Activated T-cell treated with anti-CD3 and anti-CD28 coated beads, Interleukin-2, amount 50 U/mL, for 48 hours (primary cell): ENCODE data around the gene TCAIM.
"Not testable (repeated sequence)": the region's sequence is repeated elsewhere in the genome, so short reads cannot be mapped to it uniquely, and the experiment has no call there.

ENCODE experiments used
- DNase-seq, 2 experiments: peaks; one replicate each; pipeline ENCODE4 v3.0.0-alpha.2; 2020

Gene TCAIM

GRCh38 chr3:44346590-44346989 lies 8.0 kb downstream of the TCAIM start:
- DNase-seq = not testable (repeated sequence)

- no peak for DNase-seq
These were observed 10.4 kb downstream of the TCAIM start for GRCh38 chr3:44348993-44349392.

DNA sequence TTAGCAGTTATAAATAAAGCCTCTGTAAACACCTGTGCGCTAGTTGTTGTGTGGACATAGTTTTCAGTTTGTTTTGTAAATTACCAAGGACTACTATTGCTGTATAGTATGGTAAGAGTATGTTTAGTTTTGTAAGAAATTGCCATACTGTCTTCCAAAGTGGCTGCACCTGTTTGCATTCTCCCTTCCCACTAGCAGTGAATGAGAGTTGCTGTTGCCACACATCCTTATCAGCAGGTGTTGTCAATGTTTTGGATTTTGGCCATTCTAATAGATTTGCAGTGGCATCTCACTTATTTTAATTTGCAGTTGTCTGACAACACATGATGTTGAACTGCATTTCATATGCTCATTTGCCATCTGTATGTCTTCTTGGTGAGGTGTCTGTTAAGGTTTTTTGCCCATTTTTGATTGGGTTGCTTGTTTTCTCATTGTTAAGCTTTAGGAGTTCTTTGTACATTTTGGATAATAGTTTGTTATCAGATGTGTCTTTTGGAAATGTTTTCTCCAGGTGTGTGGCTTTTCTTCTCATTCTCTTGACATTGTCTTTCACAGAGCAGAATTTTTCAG lies 14.9 kb downstream of the TCAIM start:
- DNase-seq = no peak

DNA sequence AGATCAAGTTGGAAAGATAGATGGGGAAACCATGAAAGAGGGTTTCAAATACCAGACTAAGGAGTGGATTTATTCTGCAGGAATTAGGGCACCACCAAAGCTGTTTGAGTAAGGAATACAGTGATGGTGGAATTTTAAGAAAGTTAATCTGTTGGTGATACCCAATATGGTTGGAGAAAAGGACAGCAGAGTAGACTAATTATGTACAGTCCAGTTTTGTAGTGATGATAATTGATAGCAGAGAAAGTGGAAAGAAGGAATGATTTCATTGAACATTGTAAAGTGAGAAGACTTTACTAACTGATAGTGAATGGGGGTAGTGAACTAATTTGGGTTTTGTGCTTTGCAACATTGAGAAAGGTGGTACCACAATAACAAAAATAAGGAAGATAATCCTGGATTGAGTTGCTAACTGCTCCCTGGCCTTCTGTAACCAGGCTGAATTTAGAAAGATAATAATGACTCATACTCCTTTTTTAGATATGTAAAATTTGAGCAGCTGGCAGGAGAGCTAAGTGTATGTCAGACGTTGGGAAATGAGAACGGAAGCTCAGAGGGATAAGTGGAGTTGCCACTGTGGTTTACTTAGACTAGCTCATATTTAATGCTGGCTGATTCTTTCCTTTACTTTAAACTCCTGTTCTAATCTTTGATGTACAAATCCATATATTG lies 16.9 kb downstream of the TCAIM start:
- no peak for DNase-seq

DNA sequence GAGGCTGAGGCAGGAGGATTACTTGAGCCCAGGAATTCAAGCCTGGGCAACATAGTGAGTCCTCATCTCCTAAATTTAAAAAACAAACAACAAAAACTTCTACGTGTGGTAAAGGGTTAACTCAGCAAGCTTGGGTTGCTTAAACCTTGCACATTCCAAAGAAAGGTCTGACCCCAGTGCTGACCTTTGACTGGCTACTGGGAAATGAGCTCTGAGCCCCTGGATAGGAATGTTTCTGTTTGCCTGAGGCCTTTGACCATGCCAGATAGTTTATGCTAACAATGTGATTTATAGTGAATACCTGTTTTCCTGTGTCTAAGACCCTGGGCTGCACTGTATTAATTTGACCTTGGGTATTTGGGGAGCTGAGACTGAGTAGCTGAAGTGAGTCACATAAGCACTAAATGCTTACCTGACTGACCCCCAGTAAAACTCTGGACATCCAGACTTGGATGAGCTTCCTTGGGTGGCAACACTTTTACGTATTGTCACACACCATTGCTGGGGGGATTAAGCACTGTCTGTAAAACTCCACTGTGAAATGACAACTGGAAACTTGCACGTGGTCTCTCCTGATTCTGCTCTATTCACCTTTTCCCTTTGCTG lies 20.7 kb downstream of the TCAIM start:
- no peak for DNase-seq

GRCh38 chr3:44363591-44363990 lies 25.0 kb downstream of the TCAIM start:
- no peak for DNase-seq

- no peak for DNase-seq
These were observed 27.4 kb downstream of the TCAIM start for GRCh38 chr3:44365952-44366351.

GRCh38 chr3:44375450-44375849 lies 36.9 kb downstream of the TCAIM start:
- no peak for DNase-seq

- no peak for DNase-seq
These were observed 48.8 kb downstream of the TCAIM start for GRCh38 chr3:44387404-44387803.

DNA sequence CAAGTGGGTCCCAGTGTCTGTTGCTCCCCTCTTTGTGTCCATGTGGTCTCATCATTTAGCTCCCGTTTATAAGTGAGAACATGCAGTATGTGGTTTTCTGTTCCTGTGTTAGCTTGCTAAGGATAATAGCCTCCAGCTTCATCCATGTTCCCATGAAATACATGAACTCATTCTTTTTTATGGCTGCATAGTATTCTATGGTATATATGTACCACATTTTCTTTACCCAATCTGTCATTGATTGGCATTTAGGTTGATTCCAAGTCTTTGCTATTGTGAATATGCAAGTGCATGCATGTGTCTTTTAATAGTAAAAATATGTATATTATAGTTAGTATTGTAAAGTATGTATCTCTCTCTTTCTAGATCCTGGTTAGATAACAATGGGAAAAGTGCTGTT lies 53.9 kb downstream of the TCAIM start:
- DNase-seq = no peak

DNA sequence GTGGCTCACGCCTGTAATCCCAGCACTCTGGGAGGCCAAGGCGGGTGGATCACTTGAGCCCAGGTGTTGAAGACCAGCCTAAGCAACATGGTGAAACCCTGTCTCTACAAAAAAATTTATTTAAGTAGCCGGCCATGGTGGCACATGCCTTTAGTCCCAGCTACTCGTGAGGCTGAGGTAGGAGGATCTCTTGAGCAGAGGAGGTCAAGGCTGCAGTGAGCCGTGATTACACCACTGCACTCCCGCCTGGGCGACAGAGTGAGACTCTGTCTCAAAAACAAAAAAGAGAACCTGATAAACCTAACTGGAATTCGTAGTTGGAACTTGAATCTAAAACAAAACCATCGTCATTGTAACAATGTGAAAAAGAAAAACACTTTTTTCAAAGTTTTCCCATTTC lies 57.1 kb downstream of the TCAIM start:
- no peak for DNase-seq

- no peak for DNase-seq
These were observed 57.9 kb downstream of the TCAIM start for GRCh38 chr3:44396200-44397171.

DNA sequence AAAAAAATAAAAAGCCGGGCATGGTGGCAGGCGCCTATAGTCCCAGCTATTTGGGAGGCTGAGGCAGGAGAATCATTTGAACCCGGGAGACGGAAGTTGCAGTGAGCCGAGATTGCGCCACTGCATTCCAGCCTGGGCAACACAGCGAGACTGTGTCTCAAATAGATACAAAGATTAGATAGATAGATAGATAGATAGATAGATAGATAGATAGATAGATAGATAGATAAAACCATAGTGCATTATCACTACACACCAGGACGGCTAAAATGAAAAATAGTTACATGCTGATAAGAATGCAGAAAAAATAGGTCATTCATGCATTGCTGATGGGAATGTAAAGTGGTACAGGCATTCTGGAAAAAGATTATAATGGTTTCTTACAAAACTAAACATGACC lies 59.7 kb downstream of the TCAIM start:
- not testable (repeated sequence) for DNase-seq

DNA sequence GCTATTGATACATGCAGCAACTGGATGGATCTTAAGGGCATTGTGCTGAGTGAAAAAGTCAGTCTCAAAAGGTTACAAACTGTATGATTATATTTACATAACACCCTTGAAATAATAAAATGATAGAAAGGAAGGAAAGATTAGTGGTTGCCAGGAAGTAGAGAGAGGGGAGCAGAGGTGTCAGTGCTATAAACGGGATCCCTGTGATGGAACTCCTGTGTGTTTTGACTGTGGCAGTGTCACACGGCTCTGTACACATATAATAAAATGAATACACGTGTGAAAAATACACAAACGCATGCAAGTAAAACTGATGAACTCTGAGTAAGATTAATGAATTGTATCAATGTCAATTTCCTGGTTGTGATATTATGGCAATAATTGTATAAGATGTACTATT lies 60.3 kb downstream of the TCAIM start:
- no peak for DNase-seq

DNA sequence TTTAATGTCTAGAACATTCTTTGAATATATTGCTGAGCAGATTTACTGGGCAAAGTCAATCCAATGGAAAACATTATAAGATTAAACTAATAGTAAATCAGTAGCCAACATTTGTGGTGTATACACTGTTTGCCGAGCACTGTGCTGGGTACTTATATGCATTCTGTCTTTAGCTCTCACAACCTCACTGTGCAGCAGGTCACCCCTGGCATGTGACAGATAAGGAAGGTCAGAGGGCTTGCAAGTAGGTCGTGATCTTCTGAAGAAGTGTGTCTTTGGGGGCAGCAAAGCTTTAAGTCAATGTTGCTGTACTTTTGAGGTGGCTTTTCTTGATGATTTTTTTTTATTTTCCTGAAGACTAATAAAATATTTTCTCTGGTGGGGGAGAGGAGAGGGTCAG lies 62.2 kb downstream of the TCAIM start:
- DNase-seq = no peak

DNA sequence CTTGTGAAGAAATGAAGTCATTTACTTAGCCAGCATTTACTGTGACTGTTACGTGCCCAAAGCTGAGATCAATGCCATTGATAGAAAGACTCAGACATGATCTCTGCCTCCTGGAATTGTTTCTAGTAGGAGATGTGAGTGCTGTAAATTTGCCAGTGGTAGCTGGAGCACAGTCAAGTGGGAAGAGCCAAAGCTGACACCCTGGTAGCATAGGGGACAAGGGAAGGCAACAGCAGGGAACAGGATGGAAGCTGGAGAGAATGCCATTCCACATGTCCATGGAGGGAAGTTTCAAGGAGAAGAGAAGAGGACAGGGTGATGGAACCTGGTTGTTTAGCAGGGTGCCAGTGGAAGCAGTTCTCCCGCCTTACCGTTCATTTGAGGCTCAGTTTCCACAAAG lies 64.0 kb downstream of the TCAIM start:
- no peak for DNase-seq

DNA sequence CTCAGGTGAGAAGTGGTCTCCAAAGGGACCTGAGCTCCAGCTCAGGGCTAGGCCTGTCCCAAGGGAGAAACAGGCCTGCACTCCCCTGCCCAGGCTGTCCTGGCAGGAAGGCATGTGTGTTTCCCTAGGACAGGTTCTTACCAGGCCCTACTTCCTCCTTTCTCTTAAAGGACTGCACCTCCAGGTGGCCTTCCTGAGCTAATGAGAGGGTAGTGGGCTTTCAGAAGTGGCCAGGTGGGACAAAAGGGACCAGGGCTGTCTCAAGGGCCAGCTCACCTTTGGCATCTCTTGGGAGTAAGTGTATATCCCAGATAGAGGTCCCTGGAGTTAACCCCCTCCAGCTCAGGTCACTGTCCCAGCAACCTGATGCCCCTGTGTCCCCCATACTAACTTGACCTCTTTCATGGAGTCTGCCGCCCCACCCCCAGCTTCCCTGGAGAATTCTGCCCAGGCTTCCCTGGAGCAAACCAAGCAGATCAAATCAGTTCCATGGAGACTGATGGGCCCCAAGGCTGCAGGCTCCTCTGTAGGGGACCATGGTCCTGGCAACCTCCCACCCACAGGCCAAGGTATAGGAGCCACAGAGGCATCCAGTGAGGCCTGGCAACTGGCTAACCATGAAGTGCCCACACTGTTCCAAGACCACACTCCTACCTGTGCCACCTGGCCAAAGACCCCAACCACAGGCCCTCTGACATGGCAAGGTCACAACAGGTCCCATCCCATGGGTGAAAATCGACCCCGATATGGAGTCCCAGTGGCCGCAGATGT lies 71.3 kb downstream of the TCAIM start:
- no peak for DNase-seq

DNA sequence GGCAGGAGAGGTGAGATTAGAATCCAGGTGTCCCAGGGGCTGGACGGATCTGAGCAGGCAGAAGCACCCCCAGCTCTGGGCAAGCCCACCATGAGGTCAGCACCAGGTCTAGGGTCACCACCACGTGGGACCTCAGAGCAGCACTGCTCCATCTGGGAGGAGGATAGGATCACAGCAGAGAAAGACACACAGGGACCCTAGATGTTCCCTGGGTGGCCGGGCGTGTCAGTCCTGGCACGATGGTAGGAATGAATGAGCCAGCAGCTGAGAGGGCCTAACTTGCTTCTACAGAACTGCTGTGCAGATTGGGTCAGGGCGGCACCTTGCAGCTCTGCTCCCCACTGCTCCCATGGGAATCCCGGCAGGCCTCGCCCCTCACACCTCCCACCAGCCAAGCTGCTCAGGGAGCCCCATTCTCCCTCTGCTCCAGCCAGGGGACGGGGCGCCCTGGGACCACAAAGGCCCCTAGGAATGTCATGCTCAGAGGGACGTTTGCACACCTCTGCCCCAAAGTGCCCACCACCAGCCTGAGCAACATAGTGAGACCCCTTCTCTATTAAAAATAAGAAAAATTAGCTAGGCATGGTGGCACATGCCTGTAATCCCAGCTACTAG lies 72.6 kb downstream of the TCAIM start:
- no peak for DNase-seq

- DNase-seq = no peak
These were observed 73.8 kb downstream of the TCAIM start for GRCh38 chr3:44412365-44412764.

DNA sequence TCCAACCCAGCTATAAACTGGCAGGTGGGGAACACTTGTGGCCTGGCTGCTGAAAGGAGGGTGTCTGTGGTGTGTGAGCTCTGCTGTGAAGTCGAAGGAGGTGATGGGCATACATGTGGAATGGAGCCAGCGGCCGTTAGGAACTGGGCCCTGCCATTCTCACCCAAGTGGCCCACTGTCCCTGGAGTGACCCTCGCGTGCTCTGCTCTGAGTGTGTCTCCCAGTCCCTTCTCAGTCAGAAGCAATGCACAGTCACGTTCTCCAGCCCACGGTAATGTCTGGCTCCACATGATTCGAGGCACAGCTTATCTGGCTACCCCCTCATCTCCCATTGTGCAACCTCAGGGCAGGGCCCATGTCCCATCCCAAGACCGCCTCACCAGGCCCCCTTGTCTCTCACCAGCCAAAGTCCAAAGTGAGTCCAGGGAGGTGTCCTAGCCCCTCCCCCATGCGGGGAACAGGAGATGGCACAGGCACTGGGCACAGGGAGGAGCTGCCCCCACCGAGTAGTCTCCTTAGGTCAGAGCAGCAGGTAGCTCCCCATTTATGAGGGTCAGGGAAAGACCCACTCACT lies 76.0 kb downstream of the TCAIM start:
- DNase-seq = no peak

DNA sequence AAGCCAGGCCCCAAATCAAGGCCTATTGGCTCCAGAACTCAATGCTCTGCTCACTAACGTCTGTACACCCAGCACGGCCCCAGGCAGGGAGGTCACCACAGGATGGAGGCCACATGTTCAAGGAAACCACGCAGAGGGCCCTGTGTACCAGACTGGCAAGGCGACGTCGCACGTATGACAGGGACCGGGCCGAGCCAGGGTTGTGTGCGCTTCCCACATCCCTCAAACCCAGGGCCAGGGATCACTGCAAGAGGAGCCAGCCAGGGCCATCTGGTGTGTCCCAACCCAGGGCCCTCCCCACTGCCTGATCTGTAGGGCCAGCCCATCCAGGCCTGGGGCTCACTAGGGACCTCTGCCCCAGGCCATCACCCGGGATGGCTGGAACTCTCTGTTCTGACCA lies 76.9 kb downstream of the TCAIM start:
- DNase-seq = no peak
